SHP77 (cell line): Measurements from ENCODE around the gene ASXL3.
A peak's percentile ranks its signal among the peaks of the same experiment; 100 is the strongest.

Experiments
- DNase-seq, 2 experiments: peaks; one replicate each; lab custom pipeline; 2025; lab: John Stamatoyannopoulos, UW

The ASXL3 gene

GRCh38 chr18:33717339-33717738, 139.3 kb downstream of the ASXL3 start:
- DNase-seq = no peak

GRCh38 chr18:33720133-33720532, 142.1 kb downstream of the ASXL3 start:
- DNase-seq = no peak

- DNase-seq = no peak
These were observed 151.5 kb downstream of the ASXL3 start for GRCh38 chr18:33729556-33729955.

GRCh38 chr18:33733376-33733775, 155.4 kb downstream of the ASXL3 start:
- DNase-seq = no peak

- no peak for DNase-seq
These were observed 157.4 kb downstream of the ASXL3 start for GRCh38 chr18:33735428-33735827.

- no peak for DNase-seq
These were observed 163.7 kb downstream of the ASXL3 start for GRCh38 chr18:33741760-33742159.

GRCh38 chr18:33744032-33744697, 166.1 kb downstream of the ASXL3 start:
- DNase-seq = no peak

GRCh38 chr18:33745151-33745795, 167.3 kb downstream of the ASXL3 start:
- DNase-seq = no peak

GRCh38 chr18:33745871-33746545, 168.0 kb downstream of the ASXL3 start:
- no peak for DNase-seq

- no peak for DNase-seq
These were observed 171.8 kb downstream of the ASXL3 start for GRCh38 chr18:33749834-33750233.

- no peak for DNase-seq
These were observed 172.3 kb downstream of the ASXL3 start for GRCh38 chr18:33750366-33750765.

GRCh38 chr18:33751613-33752221, 173.7 kb downstream of the ASXL3 start:
- peak in 1 of 2 experiments; percentile 43 for DNase-seq

- DNase-seq = no peak
These were observed 177.4 kb downstream of the ASXL3 start for GRCh38 chr18:33755391-33755790.

- peak; percentile 83 to 88 for DNase-seq
These were observed 178.0 kb downstream of the ASXL3 start for GRCh38 chr18:33755931-33756560.

- no peak for DNase-seq
These were observed 179.0 kb downstream of the ASXL3 start for GRCh38 chr18:33757037-33757436.

GRCh38 chr18:33761363-33761762, 183.3 kb downstream of the ASXL3 start:
- DNase-seq = peak in 1 of 2 experiments; percentile 22

- no peak for DNase-seq
These were observed 203.4 kb downstream of the ASXL3 start for GRCh38 chr18:33781429-33781828.
